CD4-positive, alpha-beta memory T cell (primary cell): Measurements from ENCODE around the gene FAM219A. TPM values are rescaled to one million over a fixed set of nuclear protein-coding genes. Genes with fewer than 3 reads are reported as not detected.
A peak's percentile ranks its signal among the peaks of the same experiment; 100 is the strongest.

Experiments
- CTCF ChIA-PET: fragments of 350-600 bp; sonication (Branson Sonifier 250); formaldehyde crosslinking; loops from one replicate; lab custom pipeline; 2021; ENCODE audit warnings: inconsistent platforms; ENCODE audit not compliant: partially characterized antibody; lab: Charles Lee
- POLR2A ChIA-PET: fragments of 350-600 bp; sonication (Branson Sonifier 250); formaldehyde crosslinking; loops from one replicate; lab custom pipeline; 2021; ENCODE audit not compliant: partially characterized antibody; lab: Charles Lee
- DNase-seq, 5 donors: peaks; one replicate each; pipeline versions ENCODE4 v3.0.0 to v3.0.0-alpha.2; 2020 to 2022; ENCODE audit warnings: mixed read lengths in 1 of 5
- H3K27ac ChIP-seq: one replicate; pipeline ENCODE4 v1.7.0; 2013; ENCODE audit warnings: low read depth, low read length
- H3K27me3 ChIP-seq: 2 replicates; pipeline ENCODE4 v1.7.0; 2013; ENCODE audit warnings: mild to moderate bottlenecking, low read length, moderate library complexity; ENCODE audit not compliant: insufficient read depth
- H3K36me3 ChIP-seq: 2 replicates; pipeline ENCODE4 v1.7.0; 2013; ENCODE audit warnings: mild to moderate bottlenecking, low read length, moderate library complexity; ENCODE audit not compliant: insufficient read depth
- H3K4me1 ChIP-seq: 2 replicates; pipeline ENCODE4 v1.7.0; 2013; ENCODE audit warnings: mild to moderate bottlenecking, low read length, moderate library complexity; ENCODE audit not compliant: insufficient read depth
- H3K4me3 ChIP-seq, 2 donors: one replicate each; pipeline ENCODE4 v1.7.0; 2013; ENCODE audit warnings: low read length in 2 of 2, mild to moderate bottlenecking in 1 of 2
- H3K9me3 ChIP-seq, 2 donors: one replicate each; pipeline ENCODE4 v1.7.0; 2013; ENCODE audit warnings: low read length in 2 of 2, control low read depth in 1 of 2; ENCODE audit not compliant: control insufficient read depth in 1 of 2
- H3K27ac Mint-ChIP-seq, 7 donors: one replicate each; pipeline ENCODE4 v1.8.0; 2020 to 2021; ENCODE audit warnings: mixed read lengths in 7 of 7, mild to moderate bottlenecking in 6 of 7, inconsistent platforms in 3 of 7, moderate library complexity in 3 of 7
- H3K27me3 Mint-ChIP-seq, 2 donors: one replicate each; pipeline ENCODE4 v1.8.0; 2020 to 2021; ENCODE audit warnings: mixed read lengths in 2 of 2
- H3K36me3 Mint-ChIP-seq, 2 donors: one replicate each; pipeline ENCODE4 v1.8.0; 2020 to 2021; ENCODE audit warnings: mixed read lengths in 2 of 2, inconsistent platforms in 1 of 2, mild to moderate bottlenecking in 1 of 2
- H3K4me1 Mint-ChIP-seq, 4 donors: one replicate each; pipeline ENCODE4 v1.8.0; 2020 to 2021; ENCODE audit warnings: mixed read lengths in 4 of 4, mild to moderate bottlenecking in 1 of 4
- H3K4me3 Mint-ChIP-seq, 8 donors: one replicate each; pipeline ENCODE4 v1.8.0; 2020 to 2021; ENCODE audit warnings: mixed read lengths in 8 of 8, mild to moderate bottlenecking in 7 of 8, moderate library complexity in 6 of 8, inconsistent platforms in 3 of 8
- H3K9me3 Mint-ChIP-seq, 8 donors: one replicate each; pipeline ENCODE4 v1.8.0; 2020 to 2021; ENCODE audit warnings: mixed read lengths in 8 of 8, mild to moderate bottlenecking in 5 of 8, inconsistent platforms in 3 of 8, moderate library complexity in 1 of 8
- intact Hi-C: fragments of 100-400 bp; cut with micrococcal nuclease; formaldehyde crosslinking; loops from one replicate; pipeline ENCODE4 v1.15.1; 2023
- polyA plus RNA-seq, 2 donors: library from polyadenylated mRNA; unstranded; fragments of 300-500 nt; fragmentation: Illumina TruSeq; gene quantifications; one replicate each; pipeline ENCODE4 v1.2.3, GENCODE V29; 2021
- total RNA-seq, 2 experiments: library from RNA; stranded (reverse); gene quantifications; one replicate each; pipeline ENCODE4 v1.2.3, GENCODE V29; 2021

FAM219A gene
- total and polyA plus RNA-seq, 4 experiments from 2014 or later: 0.33 to 16.3 (median 7.6) TPM

DNA sequence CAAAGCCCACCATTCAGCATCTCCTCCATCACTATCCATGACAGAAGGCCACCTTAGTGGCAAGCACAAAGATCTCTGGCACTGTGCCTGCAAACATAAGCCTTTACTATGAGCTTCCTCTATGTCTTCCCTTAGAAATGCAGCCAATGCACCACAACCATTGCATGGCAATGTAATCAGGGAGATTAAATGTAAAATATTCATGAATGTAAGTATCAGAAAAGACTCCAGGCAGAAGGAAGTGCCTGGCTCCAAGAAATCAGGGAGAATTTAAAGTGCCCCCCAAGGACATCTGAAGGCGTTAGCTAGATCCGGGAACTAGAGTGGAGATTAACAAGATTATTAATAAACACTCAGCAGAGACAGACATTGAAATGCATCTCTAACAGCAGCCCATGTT lies 49.2 kb downstream of the FAM219A start:
- Mint-ChIP-seq H3K9me3 (peaks cover 0 to 2% (median 0%) of the 10 kb centered on the region in 8 donors), H3K4me3 (no peak overlapping the region), H3K36me3 (peaks cover 0 to 7% of the 10 kb centered on the region in 2 donors), H3K27ac (no peak overlapping the region), H3K4me1 (no peaks in the 10 kb centered on the region), H3K27me3 (no peaks in the 10 kb centered on the region)
- H3K4me1 ChIP-seq: no peaks in the 10 kb centered on the region
- H3K27ac ChIP-seq: no peak overlapping the region
- ChIA-PET POLR2A (no interaction called here), CTCF (interaction anchor here (1.0 to 1.3 kb wide), 2 partner anchors 91 to 195 kb away, joined by 3 read pairs; no protein-coding TSS in a partner anchor)
- H3K36me3 ChIP-seq: no peaks in the 10 kb centered on the region
- H3K4me3 ChIP-seq: no peak overlapping the region
- H3K9me3 ChIP-seq: no peaks in the 10 kb centered on the region
- intact Hi-C loops: no loop called here
- no peaks in the 10 kb centered on the region for H3K27me3 ChIP-seq
- no peak for DNase-seq

- DNase-seq: no peak
- Histone ChIP-seq H3K27me3 (no peaks in the 10 kb centered on the region), H3K9me3 (no peaks in the 10 kb centered on the region), H3K36me3 (peaks cover 4% of the 10 kb centered on the region), H3K27ac (no peak overlapping the region), H3K4me3 (no peak overlapping the region), H3K4me1 (no peaks in the 10 kb centered on the region)
- Mint-ChIP-seq H3K27ac (no peak overlapping the region), H3K4me3 (no peak overlapping the region), H3K4me1 (no peaks in the 10 kb centered on the region), H3K27me3 (no peaks in the 10 kb centered on the region), H3K36me3 (peaks cover 1 to 11% of the 10 kb centered on the region in 2 donors), H3K9me3 (peaks cover 0 to 2% (median 0%) of the 10 kb centered on the region in 8 donors)
- intact Hi-C loops: no loop called here
- ChIA-PET POLR2A (no interaction called here), CTCF (no interaction called here)
Observed at GRCh38 chr9:34408173-34408572, 50.2 kb downstream of the FAM219A start.

DNA sequence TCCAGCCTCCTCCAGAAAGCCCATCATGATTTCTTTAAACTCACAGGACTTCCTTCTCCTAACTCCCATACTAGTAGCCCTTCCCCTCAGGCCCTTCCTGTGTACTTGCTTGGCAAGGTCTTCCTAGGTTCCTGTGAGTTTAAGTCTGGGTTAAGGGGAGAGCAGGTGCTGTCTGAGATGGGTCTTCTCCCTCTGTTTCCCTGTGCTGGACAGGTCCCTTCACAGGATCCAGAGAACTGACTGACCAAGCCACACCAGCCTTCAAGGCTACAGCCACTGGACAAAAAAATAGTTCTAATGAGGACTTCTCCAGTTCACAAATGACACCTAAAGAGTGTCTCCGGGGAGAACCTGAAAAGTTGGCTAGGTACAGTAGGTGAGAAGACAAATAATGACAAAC lies 52.2 kb downstream of the FAM219A start:
- H3K4me3 Mint-ChIP-seq: no peak overlapping the region
- intact Hi-C loops: no loop called here
- POLR2A ChIA-PET: no interaction called here
- Histone ChIP-seq H3K36me3 (peaks cover 10% of the 10 kb centered on the region), H3K9me3 (no peaks in the 10 kb centered on the region), H3K27me3 (no peaks in the 10 kb centered on the region), H3K4me3 (no peak overlapping the region), H3K4me1 (no peaks in the 10 kb centered on the region), H3K27ac (no peak overlapping the region)
- DNase-seq: no peak
- H3K36me3 Mint-ChIP-seq: peaks cover 11 to 21% of the 10 kb centered on the region in 2 donors
- no peaks in the 10 kb centered on the region for H3K27me3 Mint-ChIP-seq
- H3K27ac Mint-ChIP-seq: peak overlapping the region in 2 of 7 donors; percentile 12 to 81
- H3K4me1 Mint-ChIP-seq: no peaks in the 10 kb centered on the region
- no peaks in the 10 kb centered on the region for H3K9me3 Mint-ChIP-seq
- CTCF ChIA-PET: interaction anchor here (1.4 kb wide), 1 partner anchor 185 kb away, joined by 6 read pairs; no protein-coding TSS in a partner anchor

DNA sequence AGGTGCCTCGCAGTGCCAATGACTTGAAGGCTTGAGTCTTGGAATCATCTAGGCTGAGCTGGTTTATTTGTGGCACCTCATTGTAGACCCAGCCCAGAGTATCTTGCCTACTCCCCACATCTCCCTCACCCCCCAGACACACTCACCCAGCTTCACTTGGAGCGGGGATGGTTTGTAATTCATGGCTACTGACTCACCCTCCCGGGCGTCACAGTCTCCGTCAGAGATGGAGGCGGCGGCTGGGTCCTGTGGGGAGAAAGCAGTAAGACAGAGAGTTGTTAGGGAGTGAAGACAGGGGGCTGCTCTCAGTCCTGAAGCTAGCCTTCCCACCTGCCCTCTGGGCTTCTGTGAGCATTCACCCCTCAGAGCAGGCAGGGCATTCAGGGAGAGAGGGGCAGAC lies 52.7 kb downstream of the FAM219A start:
- H3K36me3 Mint-ChIP-seq: peaks cover 11 to 23% of the 10 kb centered on the region in 2 donors
- ChIA-PET CTCF (interaction anchor here (0.6 to 4.2 kb wide), 7 partner anchors 10 to 198 kb away, joined by 3 to 65 read pairs (median 12); no protein-coding TSS in a partner anchor), POLR2A (no interaction called here)
- Histone ChIP-seq H3K4me1 (no peaks in the 10 kb centered on the region), H3K27ac (no peak overlapping the region), H3K4me3 (no peak overlapping the region), H3K9me3 (no peaks in the 10 kb centered on the region), H3K27me3 (no peaks in the 10 kb centered on the region), H3K36me3 (peaks cover 10% of the 10 kb centered on the region)
- no peak for DNase-seq
- H3K4me3 Mint-ChIP-seq: no peak overlapping the region
- H3K9me3 Mint-ChIP-seq: no peaks in the 10 kb centered on the region
- no peaks in the 10 kb centered on the region for H3K27me3 Mint-ChIP-seq
- intact Hi-C loops: no loop called here
- H3K4me1 Mint-ChIP-seq: no peaks in the 10 kb centered on the region
- H3K27ac Mint-ChIP-seq: no peak overlapping the region

GRCh38 chr9:34403554-34404380 lies 54.6 kb downstream of the FAM219A start:
- intact Hi-C loops: loop anchor here (1.0 kb wide), 2 partner anchors 97 to 188 kb away; no protein-coding TSS in a partner anchor
- no peaks in the 10 kb centered on the region for H3K9me3 ChIP-seq
- H3K27ac Mint-ChIP-seq: peak overlapping the region in 1 of 7 donors; percentile 52
- H3K36me3 Mint-ChIP-seq: peaks cover 20 to 31% of the 10 kb centered on the region in 2 donors
- H3K27me3 ChIP-seq: no peaks in the 10 kb centered on the region
- no peak overlapping the region for H3K4me3 ChIP-seq
- H3K36me3 ChIP-seq: peaks cover 10% of the 10 kb centered on the region
- ChIA-PET POLR2A (no interaction called here), CTCF (interaction anchor here (0.5 to 4.2 kb wide), 43 partner anchors 9 to 721 kb away, joined by 3 to 65 read pairs (median 5); partner anchors contain the start of gene DCTN3)
- H3K4me1 Mint-ChIP-seq: no peaks in the 10 kb centered on the region
- H3K27me3 Mint-ChIP-seq: no peaks in the 10 kb centered on the region
- no peak overlapping the region for H3K4me3 Mint-ChIP-seq
- H3K9me3 Mint-ChIP-seq: no peaks in the 10 kb centered on the region
- peak; percentile 34 to 53 (median 43) for DNase-seq
- H3K4me1 ChIP-seq: no peaks in the 10 kb centered on the region
- no peak overlapping the region for H3K27ac ChIP-seq

DNA sequence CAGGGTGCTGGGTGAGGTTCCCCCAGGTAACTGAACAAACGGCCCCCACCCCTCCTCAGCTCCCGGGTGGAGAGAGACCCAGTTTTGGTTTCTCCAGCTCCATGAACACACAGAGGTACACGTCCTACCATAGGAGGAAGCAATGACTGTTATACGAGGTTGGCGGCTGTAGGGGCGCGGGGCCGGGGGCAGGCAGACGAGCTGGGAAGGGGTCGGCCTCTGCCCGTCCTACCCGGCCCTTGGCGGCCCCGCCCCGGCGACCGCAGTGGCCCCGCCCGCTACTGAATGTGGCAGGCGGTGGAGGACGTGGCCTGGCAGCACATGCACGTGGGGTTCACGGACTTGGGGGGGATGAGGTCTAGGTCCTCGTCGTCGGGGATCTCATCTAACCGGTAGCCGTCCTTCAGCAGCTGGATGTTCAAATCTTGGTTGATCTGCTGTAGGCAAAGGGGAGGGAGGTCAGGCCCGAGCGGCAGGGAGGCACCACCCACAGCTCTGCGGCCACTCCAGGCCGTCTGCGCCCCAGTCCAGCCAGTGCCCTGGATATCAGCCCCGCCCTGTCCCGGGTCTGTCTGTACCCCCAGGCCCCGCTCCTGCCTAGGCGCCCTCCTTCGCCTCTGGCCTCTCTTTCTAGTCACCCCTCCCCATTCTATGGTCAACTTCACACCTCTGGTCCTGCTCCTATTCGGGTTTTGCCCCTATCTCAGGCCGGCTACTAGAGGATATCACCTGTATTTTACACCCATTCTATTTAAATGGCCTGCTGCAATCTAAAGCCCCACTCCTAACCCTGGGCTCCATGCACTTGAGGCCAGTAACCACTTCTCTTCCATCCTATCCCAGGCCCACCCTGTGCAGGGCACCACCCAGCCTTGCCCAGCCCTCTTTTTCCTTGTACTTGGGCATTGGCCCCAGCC lies 57.4 kb downstream of the FAM219A start:
- H3K4me1 Mint-ChIP-seq: no peaks in the 10 kb centered on the region
- DNase-seq: no peak
- Histone ChIP-seq H3K27me3 (no peaks in the 10 kb centered on the region), H3K27ac (no peak overlapping the region), H3K4me1 (no peaks in the 10 kb centered on the region), H3K36me3 (peaks cover 10% of the 10 kb centered on the region), H3K4me3 (no peak overlapping the region), H3K9me3 (no peaks in the 10 kb centered on the region)
- no peaks in the 10 kb centered on the region for H3K9me3 Mint-ChIP-seq
- no peak overlapping the region for H3K27ac Mint-ChIP-seq
- CTCF ChIA-PET: no interaction called here
- peaks cover 21 to 31% of the 10 kb centered on the region in 2 donors for H3K36me3 Mint-ChIP-seq
- intact Hi-C loops: no loop called here
- no peak overlapping the region for H3K4me3 Mint-ChIP-seq
- POLR2A ChIA-PET: no interaction called here
- no peaks in the 10 kb centered on the region for H3K27me3 Mint-ChIP-seq

- Mint-ChIP-seq H3K9me3 (no peaks in the 10 kb centered on the region), H3K4me3 (no peak overlapping the region), H3K27ac (no peak overlapping the region), H3K36me3 (peaks cover 21 to 31% of the 10 kb centered on the region in 2 donors), H3K4me1 (no peaks in the 10 kb centered on the region), H3K27me3 (no peaks in the 10 kb centered on the region)
- H3K27ac ChIP-seq: no peak overlapping the region
- CTCF ChIA-PET: no interaction called here
- no peaks in the 10 kb centered on the region for H3K27me3 ChIP-seq
- no peak for DNase-seq
- H3K4me3 ChIP-seq: no peak overlapping the region
- H3K36me3 ChIP-seq: peaks cover 10% of the 10 kb centered on the region
- intact Hi-C loops: no loop called here
- H3K4me1 ChIP-seq: no peaks in the 10 kb centered on the region
- POLR2A ChIA-PET: no interaction called here
- H3K9me3 ChIP-seq: no peaks in the 10 kb centered on the region
Observed at GRCh38 chr9:34400275-34400674, 58.1 kb downstream of the FAM219A start.
